Loucy (cell line): Measurements from ENCODE around the gene MGAT5.
A peak's percentile ranks its signal among the peaks of the same experiment; 100 is the strongest.

Source experiments
- H2AFZ ChIP-seq: fragments of 200-600 bp; sonication (generic); 2 replicates; pipeline ENCODE4 v1.6.0; 2016; ENCODE audit warnings: antibody characterized with exemption, mild to moderate bottlenecking, low read length, moderate library complexity
- H3F3A ChIP-seq: fragments of 200-600 bp; 2 replicates; pipeline ENCODE4 v1.6.0; 2016; ENCODE audit warnings: antibody characterized with exemption, low read depth, mild to moderate bottlenecking
- H3K27me3 ChIP-seq: fragments of 200-600 bp; sonication (generic); 2 replicates; pipeline ENCODE4 v1.6.1; 2014; ENCODE audit warnings: low read length, mild to moderate bottlenecking; ENCODE audit not compliant: insufficient read depth, poor library complexity, severe bottlenecking
- H3K36me3 ChIP-seq: fragments of 200-600 bp; sonication (generic); 2 replicates; pipeline ENCODE4 v1.6.1; 2016; ENCODE audit warnings: low read length; ENCODE audit not compliant: insufficient read depth
- H3K4me1 ChIP-seq: fragments of 200-600 bp; sonication (generic); 2 replicates; pipeline ENCODE4 v1.5.1; 2014; ENCODE audit warnings: low read length, mild to moderate bottlenecking; ENCODE audit not compliant: insufficient read depth, poor library complexity, severe bottlenecking
- H3K4me2 ChIP-seq: fragments of 200-600 bp; sonication (generic); 2 replicates; pipeline ENCODE4 v1.6.0; 2014; ENCODE audit warnings: antibody characterized with exemption, low read length, low read depth, mild to moderate bottlenecking; ENCODE audit not compliant: poor library complexity, severe bottlenecking
- H3K4me3 ChIP-seq: fragments of 200-600 bp; sonication (generic); 2 replicates; pipeline ENCODE4 v1.5.1; 2014; ENCODE audit warnings: low read length, mild to moderate bottlenecking, mixed read lengths; ENCODE audit not compliant: poor library complexity, severe bottlenecking
- H3K79me2 ChIP-seq: fragments of 200-600 bp; sonication (generic); 2 replicates; pipeline ENCODE4 v1.6.1; 2014; ENCODE audit warnings: low read length; ENCODE audit not compliant: insufficient read depth
- H3K9ac ChIP-seq: fragments of 200-600 bp; sonication (generic); 2 replicates; pipeline ENCODE4 v1.6.0; 2014; ENCODE audit warnings: mild to moderate bottlenecking, low read depth, low read length, moderate library complexity; ENCODE audit not compliant: poor library complexity, severe bottlenecking
- H3K9me2 ChIP-seq: fragments of 200-600 bp; sonication (generic); replicated peaks from 2 replicates; pipeline ENCODE4 v1.6.1; 2016; ENCODE audit warnings: low read depth, low read length, mixed read lengths
- H3K9me3 ChIP-seq: fragments of 200-600 bp; sonication (generic); 2 replicates; pipeline ENCODE4 v1.6.1; 2014; ENCODE audit warnings: mild to moderate bottlenecking, antibody characterized with exemption, low read length, low read depth; ENCODE audit not compliant: insufficient read depth
- H4K20me1 ChIP-seq: fragments of 200-600 bp; sonication (generic); 2 replicates; pipeline ENCODE4 v1.6.0; 2014; ENCODE audit warnings: antibody characterized with exemption, low read length, mild to moderate bottlenecking; ENCODE audit not compliant: insufficient read depth, poor library complexity, severe bottlenecking
- EZH2phosphoT487 ChIP-seq: fragments of 200-600 bp; IDR thresholded peaks from 2 replicates; pipeline ENCODE4 v1.6.1; 2018; ENCODE audit warnings: antibody characterized with exemption, mild to moderate bottlenecking, moderate library complexity, borderline replicate concordance
- TF ChIP-seq, protein P1 (sequence below): fragments of 200-600 bp; sonication (generic); conservative IDR thresholded peaks from 2 replicates; pipeline ENCODE4 v1.5.1; 2014; ENCODE audit warnings: mild to moderate bottlenecking, antibody characterized with exemption, low read length

The MGAT5 gene

GRCh38 chr2:134254824-134255223 lies 952 bp downstream of the MGAT5 start:
- H3K79me2 ChIP-seq = peaks cover 86% of the 10 kb centered on the region

DNA sequence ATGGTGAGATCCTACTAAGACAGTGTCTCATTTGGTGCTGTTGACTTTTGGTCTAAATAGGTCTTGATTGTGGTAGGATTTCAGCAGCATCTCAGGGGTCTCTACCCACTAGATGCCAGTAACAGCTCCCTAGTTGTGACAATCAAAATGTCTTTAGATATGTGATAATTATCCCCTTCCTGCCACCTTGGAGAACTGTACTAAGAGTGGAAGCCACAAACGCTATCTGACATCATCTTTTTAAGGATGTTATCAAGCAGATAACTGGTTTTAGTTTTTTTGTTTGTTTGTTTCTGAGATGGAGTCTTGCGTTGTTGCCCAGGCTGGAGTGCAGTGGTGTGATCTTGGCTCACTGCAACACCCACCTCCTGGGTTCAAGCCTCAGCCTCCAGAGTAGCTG lies 3.1 kb downstream of the MGAT5 start:
- Histone ChIP-seq H2AFZ (no peak overlapping the region), H3K27me3 (no peaks in the 10 kb centered on the region), H3K79me2 (peaks cover 87% of the 10 kb centered on the region), H3K9me3 (no peaks in the 10 kb centered on the region), H3K4me2 (peak overlapping the region; percentile 24), H3K9me2 (no peaks in the 10 kb centered on the region), H4K20me1 (no peaks in the 10 kb centered on the region), H3K36me3 (peaks cover 11% of the 10 kb centered on the region; the same call in 1 of the 2 replicates), H3F3A (no peaks in the 10 kb centered on the region), H3K9ac (no peak overlapping the region), H3K4me3 (no peak overlapping the region), H3K4me1 (peaks cover 91% of the 10 kb centered on the region)
- TF ChIP-seq, protein P1, sequence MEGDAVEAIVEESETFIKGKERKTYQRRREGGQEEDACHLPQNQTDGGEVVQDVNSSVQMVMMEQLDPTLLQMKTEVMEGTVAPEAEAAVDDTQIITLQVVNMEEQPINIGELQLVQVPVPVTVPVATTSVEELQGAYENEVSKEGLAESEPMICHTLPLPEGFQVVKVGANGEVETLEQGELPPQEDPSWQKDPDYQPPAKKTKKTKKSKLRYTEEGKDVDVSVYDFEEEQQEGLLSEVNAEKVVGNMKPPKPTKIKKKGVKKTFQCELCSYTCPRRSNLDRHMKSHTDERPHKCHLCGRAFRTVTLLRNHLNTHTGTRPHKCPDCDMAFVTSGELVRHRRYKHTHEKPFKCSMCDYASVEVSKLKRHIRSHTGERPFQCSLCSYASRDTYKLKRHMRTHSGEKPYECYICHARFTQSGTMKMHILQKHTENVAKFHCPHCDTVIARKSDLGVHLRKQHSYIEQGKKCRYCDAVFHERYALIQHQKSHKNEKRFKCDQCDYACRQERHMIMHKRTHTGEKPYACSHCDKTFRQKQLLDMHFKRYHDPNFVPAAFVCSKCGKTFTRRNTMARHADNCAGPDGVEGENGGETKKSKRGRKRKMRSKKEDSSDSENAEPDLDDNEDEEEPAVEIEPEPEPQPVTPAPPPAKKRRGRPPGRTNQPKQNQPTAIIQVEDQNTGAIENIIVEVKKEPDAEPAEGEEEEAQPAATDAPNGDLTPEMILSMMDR = no peak
- no peak for TF ChIP-seq EZH2phosphoT487

More at GRCh38 chr2:134254824-134255223, 952 bp downstream of the MGAT5 start:
- H3K9ac ChIP-seq = no peak overlapping the region
- no peaks in the 10 kb centered on the region for H3K9me3 ChIP-seq
- H3K4me1 ChIP-seq = peaks cover 90% of the 10 kb centered on the region
- no peaks in the 10 kb centered on the region for H3K9me2 ChIP-seq
- no peaks in the 10 kb centered on the region for H3K27me3 ChIP-seq
- no peaks in the 10 kb centered on the region for H4K20me1 ChIP-seq
- H3K36me3 ChIP-seq = peaks cover 11% of the 10 kb centered on the region; the same call in 1 of the 2 replicates
- no peak overlapping the region for H3K4me2 ChIP-seq
- H3K4me3 ChIP-seq = no peak overlapping the region
- no peaks in the 10 kb centered on the region for H3F3A ChIP-seq
- no peak for TF ChIP-seq EZH2phosphoT487
- TF ChIP-seq, protein P1 = no peak
- H2AFZ ChIP-seq = no peak overlapping the region

DNA sequence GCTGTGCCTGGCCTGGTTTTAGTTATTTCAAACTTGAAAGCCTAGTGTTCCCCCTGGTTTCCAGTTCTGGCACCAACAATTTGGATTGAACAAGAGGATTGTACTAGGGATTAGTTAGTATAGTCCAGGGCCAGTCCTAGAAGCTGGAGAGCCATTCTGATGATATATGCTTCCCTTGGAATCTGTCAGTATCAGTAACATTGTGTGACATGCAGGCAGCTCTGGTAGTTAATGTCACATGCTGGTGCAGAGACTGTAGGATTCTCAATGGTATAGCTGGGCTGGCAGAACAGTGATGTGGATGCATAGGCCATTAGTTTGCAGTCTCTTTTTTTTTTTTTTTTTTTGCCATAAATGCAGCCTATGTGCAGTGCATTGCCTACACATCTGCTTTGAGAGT lies 3.6 kb downstream of the MGAT5 start:
- Histone ChIP-seq H3K36me3 (peaks cover 11% of the 10 kb centered on the region; the same call in 1 of the 2 replicates), H3K4me2 (peak overlapping the region; percentile 74), H2AFZ (no peak overlapping the region), H3K27me3 (no peaks in the 10 kb centered on the region), H4K20me1 (no peaks in the 10 kb centered on the region), H3K4me1 (peaks cover 91% of the 10 kb centered on the region), H3K4me3 (no peak overlapping the region), H3K9me2 (no peaks in the 10 kb centered on the region), H3K9ac (no peak overlapping the region), H3K9me3 (no peaks in the 10 kb centered on the region), H3F3A (no peaks in the 10 kb centered on the region), H3K79me2 (peaks cover 85% of the 10 kb centered on the region)
- no peak for TF ChIP-seq EZH2phosphoT487
- TF ChIP-seq, protein P1 = no peak
